Stimulated activated CD4-positive, alpha-beta T cell treated with anti-CD3 and anti-CD28 coated beads, Interleukin-15, amount 100 ng/mL, for 48 hours (primary cell): ENCODE data around the gene TMEM8B.
A peak's percentile ranks its signal among the peaks of the same experiment; 100 is the strongest.

Experiments
- DNase-seq, 2 donors: peaks; one replicate each; pipeline ENCODE4 v3.0.0-alpha.2; 2020; ENCODE audit warnings: low read depth in 2 of 2

Gene TMEM8B

DNA sequence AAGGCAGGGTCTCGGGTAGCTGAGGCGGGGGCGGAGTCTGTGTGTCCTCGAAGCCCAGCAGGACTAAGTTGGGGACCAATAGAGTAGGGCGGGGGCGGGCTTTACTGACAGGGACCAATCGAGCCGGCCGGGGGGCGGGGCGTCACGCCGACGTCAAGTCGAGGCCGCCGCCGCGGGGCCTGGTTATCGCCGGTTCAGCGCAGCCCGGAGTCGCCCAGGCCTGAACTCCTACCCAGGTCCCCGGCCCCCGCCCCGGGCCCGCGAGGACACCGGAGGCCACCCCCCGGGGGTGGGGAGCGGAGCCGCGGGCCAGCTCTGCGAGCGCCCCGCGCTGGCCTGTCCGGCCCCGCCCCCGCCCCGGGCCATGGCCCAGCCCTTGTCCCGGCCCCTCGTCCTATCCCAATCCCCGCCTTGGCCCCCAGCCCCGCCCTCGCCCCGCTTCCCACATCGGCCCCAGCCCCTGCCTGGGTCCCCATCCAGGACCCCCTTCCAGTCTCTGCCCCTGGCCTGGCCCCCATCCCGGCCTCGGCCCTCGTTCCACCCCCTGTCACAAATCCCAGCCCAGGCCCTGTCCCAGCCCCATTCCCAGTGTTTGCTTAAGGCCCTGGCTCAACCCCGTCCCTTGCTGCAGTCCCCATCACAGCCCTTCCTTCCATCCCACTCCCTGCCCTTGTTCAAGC, at the start of gene TMEM8B:
TSS of gene TMEM8B (plus strand) at position 145 of the 680 bp plus-strand sequence. CDS start at position 365, 220 bp downstream.
- peak; percentile 89 to 95 for DNase-seq

DNA sequence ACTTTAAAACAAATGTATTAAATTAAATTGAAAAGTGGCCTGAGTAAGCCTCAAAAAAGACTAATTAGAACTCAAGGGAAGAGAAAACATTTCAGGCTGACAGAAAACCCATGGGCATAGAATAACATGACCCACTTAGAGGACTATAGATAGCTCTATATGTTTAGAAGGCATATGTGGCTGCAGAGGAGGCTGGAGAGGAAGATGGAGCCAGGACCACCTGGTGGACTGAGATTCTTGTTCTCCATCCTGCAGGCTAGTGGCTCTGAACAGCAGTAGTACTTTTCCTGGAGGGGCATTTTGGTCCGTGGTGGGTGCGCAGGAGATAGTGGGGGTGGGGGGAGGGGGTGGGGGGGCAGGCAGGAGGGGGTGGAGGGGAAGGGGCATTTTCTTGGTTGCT, 48.0 kb upstream of the TMEM8B start:
- DNase-seq, result no peak

DNA sequence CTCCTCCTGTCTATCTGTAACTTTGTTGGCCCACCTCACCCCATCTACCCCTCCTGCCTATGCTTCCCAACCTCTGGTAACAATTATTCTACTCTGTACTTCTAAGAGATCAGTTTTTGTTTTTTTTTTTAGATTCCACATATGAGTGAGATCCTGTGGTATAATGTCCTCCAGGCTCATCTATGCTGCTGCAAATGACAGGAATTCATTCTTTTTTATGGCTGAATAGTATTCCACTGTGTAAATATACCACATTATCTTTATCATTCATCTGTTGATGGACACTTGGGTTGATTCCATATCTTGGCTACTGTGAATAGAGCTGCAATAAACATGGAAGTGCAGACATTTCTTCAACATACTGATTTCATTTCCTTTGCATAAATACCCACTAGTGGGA, 45.6 kb upstream of the TMEM8B start:
- no peak for DNase-seq

- no peak for DNase-seq
These were observed 39.5 kb upstream of the TMEM8B start for GRCh38 chr9:35789541-35789940.

- DNase-seq, result no peak
These were observed 39.0 kb upstream of the TMEM8B start for GRCh38 chr9:35790025-35790384.

DNA sequence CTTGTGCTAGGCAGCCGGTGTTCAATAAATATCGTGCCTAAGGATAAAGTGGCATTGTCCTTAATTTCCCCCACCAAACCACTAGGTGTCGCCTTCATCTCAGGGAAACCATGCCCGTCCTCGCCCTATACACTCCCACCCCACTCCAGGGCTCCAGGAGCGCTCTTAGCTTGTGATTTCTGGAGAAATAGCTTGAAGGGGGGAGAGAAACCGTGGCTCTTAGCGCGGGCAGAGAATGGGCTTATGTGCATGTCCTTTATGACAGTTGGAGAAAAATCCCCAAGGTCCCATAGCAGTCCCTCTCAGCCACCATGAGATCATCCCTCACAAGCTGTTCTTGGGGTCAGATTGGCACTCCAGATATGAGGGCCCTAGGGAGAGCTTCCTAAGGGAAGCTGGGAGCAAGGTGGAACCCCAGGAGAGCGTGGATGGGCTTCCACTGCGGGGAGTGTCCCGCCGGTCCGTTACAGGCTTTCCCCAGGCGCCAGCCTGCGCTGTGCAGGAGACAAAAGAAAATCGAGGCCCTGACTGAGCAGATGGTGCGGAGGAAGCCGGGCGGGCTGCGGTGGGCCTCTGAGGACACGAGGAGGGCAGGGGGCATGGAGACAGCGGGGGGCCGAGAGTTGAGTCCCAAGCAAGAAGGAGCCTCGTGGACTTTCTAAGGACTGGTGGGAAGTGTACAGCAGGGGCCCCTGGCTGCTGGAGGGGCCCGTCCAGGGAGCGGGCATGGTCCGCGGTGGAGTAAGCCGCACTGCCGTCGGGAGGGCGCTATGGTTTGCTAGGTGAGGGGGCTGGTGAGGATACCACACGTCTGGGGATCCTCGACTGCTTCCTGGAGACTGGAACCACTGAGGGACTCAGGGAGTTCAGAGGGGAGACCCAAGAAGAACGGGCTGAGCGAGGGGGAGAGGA, 38.4 kb upstream of the TMEM8B start:
- DNase-seq, result peak in 1 of 2 donors; percentile 29

DNA sequence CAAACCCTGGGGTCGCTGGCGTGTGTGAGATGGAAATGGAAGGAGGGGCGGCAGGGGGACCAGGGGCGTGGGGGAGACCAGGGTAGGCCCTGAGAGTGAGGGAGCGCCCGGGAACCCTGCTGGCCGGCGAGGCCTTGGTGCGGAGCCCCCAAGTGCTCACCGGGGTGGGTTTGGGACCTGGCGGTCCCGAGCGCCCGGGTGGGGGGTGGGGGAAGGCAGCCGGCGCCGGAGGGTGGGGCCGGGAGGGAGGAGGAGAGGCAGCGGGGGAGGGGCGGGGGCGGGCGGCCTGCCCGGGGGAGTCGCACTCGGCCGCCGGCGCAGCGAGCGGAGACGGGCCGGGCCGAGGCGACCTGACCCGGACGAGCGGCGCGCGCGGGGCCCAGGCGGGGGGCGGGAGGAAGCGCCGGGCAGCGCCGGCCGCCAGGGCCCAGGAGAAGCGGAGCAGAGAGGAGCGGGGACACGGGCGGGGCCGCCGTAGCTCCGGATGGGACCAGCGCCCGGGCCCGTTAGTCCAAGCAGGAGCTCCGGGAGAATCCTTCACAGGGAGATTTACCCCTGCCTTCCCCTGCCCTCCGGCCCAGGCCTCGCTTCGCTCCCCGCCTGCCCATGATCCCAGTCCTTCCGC, 37.6 kb upstream of the TMEM8B start, which contains the start of gene NPR2:
TSS of gene NPR2 (plus strand) at position 295 of the 625 bp plus-strand sequence. CDS start 818 bp downstream, outside the sequence.
- DNase-seq, result no peak

DNA sequence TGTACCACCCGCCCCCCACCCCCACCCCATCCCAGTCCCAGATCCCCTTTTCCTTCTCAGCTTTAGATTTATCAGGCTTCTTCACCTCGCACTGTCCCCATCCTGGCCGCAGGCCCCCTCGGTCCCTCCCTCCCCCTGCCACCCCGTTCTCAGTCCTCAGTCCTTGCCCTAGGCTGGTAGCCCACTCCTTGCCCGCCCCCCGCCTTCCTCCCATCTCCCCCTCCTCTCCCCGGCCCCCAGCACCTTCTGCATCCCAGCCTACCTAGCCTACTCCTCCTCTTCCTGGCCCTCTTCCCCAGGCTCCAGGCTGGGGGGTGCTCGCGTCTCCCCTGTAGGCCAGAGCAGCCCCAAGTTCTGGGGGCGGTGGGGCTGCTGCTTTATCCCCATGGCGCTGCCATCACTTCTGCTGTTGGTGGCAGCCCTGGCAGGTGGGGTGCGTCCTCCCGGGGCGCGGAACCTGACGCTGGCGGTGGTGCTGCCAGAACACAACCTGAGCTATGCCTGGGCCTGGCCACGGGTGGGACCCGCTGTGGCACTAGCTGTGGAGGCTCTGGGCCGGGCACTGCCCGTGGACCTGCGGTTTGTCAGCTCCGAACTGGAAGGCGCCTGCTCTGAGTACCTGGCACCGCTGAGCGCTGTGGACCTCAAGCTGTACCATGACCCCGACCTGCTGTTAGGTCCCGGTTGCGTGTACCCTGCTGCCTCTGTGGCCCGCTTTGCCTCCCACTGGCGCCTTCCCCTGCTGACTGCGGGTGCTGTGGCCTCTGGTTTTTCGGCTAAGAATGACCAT, 36.8 kb upstream of the TMEM8B start:
- no peak for DNase-seq

- no peak for DNase-seq
These were observed 36.2 kb upstream of the TMEM8B start for GRCh38 chr9:35792826-35793225.

GRCh38 chr9:35793461-35793860, 35.6 kb upstream of the TMEM8B start:
- DNase-seq, result no peak

- no peak for DNase-seq
These were observed 33.3 kb upstream of the TMEM8B start for GRCh38 chr9:35795695-35796094.

- DNase-seq, result no peak
These were observed 31.5 kb upstream of the TMEM8B start for GRCh38 chr9:35797311-35798109.

- peak; percentile 30 to 50 for DNase-seq
These were observed 30.2 kb upstream of the TMEM8B start for GRCh38 chr9:35798658-35799374.

GRCh38 chr9:35800530-35800929, 28.5 kb upstream of the TMEM8B start:
- DNase-seq, result no peak

GRCh38 chr9:35801328-35802128, 27.5 kb upstream of the TMEM8B start:
- DNase-seq, result no peak

DNA sequence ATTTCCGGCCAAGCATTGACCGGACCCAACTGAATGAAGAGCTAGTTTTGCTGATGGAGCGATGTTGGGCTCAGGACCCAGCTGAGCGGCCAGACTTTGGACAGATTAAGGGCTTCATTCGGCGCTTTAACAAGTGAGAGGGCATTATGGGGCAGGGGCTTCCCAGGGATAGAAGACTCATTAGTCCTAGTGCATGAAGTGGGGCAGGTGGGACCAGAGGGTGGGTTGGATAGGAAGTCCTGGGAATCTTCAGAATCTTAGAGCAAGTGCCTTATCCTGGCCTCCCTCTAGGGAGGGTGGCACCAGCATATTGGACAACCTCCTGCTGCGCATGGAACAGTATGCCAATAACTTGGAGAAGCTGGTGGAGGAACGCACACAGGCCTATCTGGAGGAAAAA, 22.9 kb upstream of the TMEM8B start:
- DNase-seq, result no peak

GRCh38 chr9:35808433-35808832, 20.6 kb upstream of the TMEM8B start:
- DNase-seq, result no peak

DNA sequence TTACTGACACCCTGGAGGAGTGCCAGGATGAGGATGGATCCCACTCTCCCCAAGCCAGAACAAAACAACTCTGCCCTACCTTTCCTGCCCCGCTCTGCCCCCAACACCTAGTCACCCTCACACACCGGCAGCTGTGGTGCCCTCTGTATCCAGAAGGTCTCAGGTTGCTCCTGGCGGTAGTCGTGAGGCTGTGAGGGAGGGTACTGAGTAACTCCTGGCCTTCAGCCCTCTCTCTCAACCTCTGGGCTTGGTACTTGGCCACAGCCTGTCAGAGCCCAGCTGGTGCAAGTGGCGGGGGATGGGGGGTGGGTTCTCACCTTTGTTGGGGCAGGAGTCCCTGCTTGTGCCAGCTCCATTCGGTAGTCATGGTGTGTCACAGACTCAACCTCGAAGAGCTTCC, 18.9 kb upstream of the TMEM8B start:
- no peak for DNase-seq

- DNase-seq, result no peak
These were observed 17.5 kb upstream of the TMEM8B start for GRCh38 chr9:35811381-35812024.
